GM04503 (cell line): ENCODE measurements around the gene EMID1.

Experiments
- DNase-seq: peaks from one replicate; pipeline ENCODE4 v3.0.0-alpha.2; 2012; ENCODE audit warnings: low read depth

Gene EMID1

GRCh38 chr22:29205594-29206371 is at the start of gene EMID1:
Gene EMID1, plus strand, starts transcription at chr22:29205896. Its CDS starts 143 bp downstream, at chr22:29206039.
- DNase-seq: no peak

DNA sequence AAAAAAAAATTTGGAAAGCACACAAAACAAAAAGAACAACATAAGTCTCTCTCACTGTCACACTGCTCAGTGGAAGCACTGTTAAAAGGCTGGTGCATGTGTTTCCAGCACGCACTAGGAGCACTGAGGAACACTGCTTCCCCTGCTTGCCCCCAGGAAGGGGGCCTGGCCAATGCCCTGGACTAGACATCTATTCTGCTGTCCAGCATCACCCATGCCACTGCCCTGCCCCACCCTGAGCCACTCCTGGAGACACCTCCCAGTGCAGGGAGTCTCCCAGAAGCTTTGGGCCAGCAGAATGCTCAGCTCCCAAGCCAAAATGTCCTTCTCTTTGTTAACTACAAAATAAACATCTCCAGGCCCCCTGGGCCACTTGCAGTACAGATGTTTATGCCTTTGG is 49.7 kb upstream of the EMID1 start:
- DNase-seq: no peak

DNA sequence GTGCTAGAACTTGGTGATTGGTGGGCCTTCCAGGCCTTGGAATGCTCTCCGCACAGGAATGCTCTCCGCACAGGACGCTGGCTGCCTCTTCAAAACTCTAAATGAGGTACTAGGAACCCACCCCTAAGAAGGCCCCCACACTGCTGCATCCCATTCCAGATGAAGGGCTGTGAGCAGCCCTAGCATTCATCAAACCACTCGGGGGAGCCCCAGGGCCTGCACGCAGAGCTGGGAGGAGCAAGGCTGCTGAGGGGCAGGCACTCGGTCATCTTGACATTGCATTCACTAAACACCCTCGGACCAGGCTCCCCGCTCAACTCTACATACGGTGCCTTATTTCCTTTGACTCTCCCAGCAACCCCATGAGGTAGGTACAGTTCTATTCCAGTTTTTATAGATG is 49.2 kb upstream of the EMID1 start:
- no peak for DNase-seq

- DNase-seq: no peak
These were observed 47.7 kb upstream of the EMID1 start for GRCh38 chr22:29157759-29158535.

DNA sequence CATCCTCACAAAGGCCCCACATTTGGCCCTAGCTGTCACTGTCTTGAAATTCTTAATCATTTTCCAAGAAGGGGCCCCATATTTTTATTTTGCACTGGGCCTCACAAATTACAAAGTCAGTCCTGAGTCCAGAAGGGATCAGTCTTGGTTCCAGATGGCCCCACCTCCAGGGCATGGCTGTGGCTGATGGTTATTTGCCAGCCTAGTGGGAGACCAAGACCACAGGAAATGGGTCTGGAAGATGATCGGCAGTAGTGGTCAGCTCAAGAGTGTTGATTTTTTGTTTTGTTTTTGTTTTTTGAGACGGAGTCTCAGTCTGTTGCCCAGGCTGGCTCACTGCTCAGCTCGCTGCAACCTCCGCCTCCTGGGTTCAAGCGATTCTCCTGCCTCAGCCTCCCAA is 47.1 kb upstream of the EMID1 start:
- no peak for DNase-seq

DNA sequence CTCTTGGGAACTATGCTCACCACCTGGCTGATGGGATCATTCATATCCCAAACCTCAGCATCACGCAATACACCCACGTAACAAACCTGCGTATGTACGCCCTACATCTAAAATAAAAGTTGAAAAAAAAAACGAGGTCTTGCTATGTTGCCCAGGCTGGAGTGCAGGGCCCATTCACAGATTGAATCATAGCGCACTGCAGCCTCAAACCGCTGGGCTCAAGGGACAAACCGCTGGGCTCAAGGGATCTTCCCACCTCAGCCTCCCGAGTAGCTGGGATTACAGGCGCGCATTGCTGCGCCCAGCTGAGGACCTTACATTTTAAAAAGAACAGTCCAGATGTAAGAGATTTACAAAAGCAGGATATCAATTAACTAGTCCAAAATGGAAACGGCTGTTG is 41.9 kb upstream of the EMID1 start:
- DNase-seq: no peak

DNA sequence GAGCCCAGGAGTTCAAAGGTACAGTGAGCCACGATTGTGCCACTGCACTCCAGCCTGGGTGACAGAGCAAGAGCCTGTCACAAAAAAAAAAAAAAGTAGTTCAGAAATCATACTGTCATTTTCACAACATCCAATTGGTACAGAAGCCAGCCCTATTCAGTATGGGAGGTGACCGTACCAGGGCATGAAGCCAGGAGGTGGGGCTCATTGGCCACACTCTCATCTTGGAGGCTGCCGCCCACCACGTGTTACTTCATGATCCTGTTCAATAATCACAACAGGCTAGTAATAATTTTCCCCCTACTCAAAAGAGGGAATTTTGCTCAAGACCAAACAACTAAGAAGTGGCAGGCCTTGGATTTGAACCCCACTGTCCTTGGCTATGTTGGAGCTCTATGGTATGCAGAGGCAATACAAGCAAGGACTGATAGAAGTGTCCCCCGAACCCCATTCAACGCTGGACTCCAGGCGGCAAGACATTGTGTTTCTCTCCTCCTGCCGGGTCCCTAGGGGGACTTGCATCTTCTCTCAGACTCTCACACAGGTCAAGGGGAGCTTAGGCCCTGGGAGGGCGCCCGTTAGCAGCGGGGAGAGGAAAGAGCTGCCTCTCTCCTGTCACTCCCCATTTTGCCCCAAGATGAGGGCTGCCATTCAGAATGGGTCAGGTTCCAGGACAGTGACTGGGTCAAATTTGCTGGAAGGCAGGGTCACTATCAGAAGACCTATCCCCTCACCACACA is 40.2 kb upstream of the EMID1 start:
- no peak for DNase-seq

DNA sequence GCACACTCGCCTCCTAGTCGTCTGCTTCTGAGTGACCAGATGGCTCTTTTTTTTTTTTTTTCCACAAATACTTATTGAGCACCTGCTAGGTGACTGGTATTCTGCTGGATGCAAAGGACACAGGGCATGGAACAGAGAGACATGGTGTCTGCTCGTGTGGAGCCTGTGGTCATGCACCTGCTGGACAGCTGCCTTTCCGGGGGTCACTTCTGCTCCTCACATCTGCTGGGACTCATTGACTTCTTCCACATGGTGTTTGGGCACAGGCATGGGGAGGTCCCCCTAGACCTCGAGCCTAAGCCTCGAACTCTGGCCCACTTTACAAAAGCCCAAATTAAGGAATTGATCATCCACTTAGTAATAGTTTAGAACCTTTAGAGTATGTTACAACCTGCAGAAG is 39.5 kb upstream of the EMID1 start:
- no peak for DNase-seq

- no peak for DNase-seq
These were observed 38.4 kb upstream of the EMID1 start for GRCh38 chr22:29167032-29167911.

- no peak for DNase-seq
These were observed 34.0 kb upstream of the EMID1 start for GRCh38 chr22:29171721-29172120.

- no peak for DNase-seq
These were observed 33.5 kb upstream of the EMID1 start for GRCh38 chr22:29172216-29172615.

- DNase-seq: no peak
These were observed 30.3 kb upstream of the EMID1 start for GRCh38 chr22:29175312-29175835.

- no peak for DNase-seq
These were observed 21.5 kb upstream of the EMID1 start for GRCh38 chr22:29183971-29184848.

DNA sequence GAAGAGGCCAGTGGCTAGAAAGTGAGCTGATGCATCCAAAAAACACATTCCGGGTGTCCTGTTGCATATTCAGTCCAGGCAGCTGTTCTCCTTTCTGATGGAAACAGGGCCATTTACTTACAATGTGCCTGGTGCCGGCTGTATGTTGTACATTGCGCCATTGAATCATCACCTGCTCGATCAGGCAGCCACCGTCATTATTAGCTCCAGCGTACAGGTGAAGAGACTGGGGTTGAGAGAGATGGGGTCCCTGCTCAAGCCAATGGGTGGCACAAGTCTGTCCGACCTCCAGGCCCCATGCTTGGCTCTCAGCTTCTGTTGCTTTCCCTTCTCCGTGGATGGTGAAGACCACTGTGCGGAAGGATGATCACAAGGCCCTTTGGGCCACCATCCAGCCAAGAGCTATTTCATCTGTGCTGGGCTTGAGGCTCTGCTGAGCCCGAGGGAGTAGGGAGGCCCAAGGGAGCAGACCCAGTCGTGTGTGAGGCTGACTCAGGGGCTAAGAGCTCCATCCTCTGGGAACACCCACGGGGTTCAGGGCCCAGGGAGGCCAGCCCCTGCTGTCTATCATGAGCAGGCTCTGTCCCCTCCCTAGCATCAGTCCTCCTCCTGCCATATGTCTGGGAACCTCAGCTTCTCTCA is 20.7 kb upstream of the EMID1 start:
- no peak for DNase-seq

GRCh38 chr22:29186302-29186701 is 19.4 kb upstream of the EMID1 start:
- no peak for DNase-seq

GRCh38 chr22:29187831-29188230 is 17.9 kb upstream of the EMID1 start:
- no peak for DNase-seq

DNA sequence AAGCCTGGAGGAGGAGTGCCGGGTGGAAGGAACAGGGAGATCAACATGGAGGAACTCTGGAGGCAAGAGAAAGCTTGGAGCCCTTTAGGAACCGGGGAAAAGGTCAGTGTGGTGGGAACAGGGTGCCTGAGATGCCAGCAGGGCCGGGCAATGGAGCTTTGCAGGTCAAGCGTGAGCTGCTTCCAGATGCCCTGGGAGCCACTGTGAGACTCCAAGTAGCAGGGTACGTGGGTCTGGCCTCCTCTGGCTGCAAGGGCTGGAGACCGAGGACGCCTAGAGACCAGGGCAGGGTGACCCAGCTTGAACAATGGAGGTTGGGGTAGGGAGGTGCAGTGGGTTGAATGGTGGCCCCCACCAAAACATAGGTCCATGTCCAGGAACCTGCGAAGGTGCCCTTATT is 15.6 kb upstream of the EMID1 start:
- no peak for DNase-seq

DNA sequence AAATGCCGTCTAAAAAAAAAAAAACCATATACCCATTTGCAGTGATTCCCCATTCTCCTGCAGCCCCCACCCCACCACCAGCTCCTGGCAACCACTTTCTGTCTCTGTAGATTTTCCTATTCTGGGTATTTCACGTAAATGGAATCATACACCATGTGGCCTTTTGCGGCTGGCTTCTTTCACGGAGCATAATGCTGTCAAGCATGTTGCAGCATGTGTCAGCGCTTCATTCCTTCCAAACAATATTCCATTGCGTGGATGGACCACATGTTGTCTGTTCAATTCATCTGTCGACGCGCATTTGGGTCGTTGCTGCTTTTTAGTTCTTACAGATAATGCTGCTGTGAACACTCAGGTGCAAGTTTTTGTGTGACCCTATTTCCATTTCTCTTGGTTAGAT is 14.8 kb upstream of the EMID1 start:
- no peak for DNase-seq

DNA sequence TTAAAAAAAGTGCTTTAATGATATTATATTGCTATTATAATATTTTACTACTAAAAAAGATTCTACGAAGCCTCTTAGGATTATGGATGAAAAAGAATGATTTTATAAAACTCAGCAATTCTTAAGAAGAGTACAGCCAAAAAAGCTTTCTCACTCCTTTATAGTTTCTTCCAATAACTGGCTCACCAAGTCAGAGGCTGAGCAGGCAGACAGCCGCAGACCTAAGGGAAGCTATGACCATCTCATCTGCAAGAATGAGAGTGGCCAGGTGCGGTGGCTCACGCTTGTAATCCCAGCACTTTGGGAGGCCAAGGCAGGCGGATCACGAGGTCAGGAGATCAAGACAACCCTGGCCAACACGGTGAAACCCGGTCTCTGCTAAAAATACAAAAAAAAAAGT is 12.7 kb upstream of the EMID1 start:
- DNase-seq: no peak

DNA sequence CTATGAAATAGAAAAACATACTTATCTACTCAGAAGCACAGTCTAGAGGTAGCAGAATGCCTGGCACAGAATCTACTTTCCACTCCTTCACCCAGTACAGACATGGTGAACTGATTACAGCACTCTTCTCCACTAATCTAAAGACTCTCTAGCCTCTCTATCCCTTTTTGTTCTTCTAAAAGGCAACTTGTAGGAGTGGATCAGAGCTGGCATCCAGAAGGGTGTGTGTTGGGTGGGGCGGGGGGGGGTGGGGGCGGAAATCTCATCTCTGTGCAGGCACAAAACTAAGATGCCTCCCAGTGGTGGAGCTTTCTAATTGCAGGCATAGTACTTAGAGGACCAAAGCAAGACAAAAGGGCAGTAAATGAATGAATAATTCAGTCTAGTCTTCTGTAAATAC is 11.5 kb upstream of the EMID1 start:
- DNase-seq: no peak
